Cortex of kidney (tissue), 1 donor: Measurements from ENCODE around the gene ATG10.

Source experiments
- DNase-seq: peaks from one replicate; lab custom pipeline; 2025; lab: John Stamatoyannopoulos, UW

The ATG10 gene

DNA sequence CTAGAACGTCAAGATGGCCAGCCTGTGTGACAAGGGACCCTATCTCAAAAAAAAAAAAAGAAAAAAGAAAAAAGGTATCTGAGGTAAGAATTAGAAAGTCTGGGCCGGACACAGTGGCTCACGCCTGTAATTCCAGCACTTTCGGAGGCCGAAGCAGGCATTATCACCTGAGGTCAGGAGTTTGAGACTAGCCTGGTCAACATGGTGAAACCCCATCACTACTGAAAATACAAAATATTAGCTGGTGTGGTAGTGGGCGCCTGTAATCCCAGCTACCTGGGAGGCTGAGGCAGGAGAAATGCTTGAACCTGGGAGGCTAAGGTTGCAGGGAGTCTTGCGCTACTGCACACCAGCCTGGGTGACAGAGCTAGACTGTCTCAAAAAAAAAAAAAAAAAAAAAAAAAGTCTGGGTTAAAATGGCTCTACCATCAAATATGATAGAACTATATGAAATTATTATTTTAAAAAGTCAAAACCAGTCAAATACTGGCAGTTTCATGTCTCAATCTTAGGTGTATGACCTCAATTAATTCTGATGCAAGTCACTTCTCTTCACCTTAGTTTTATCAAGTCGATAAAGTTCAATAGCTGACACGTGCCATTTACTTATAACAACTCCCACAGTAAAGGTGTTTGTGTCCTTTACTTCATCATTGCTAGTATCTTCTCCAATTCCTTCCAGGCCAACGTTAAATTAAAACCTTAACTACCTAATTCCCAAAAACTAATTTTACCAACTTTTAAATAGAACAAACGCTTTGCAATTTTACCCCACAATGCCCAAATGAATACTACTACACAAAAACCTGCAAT, 305.2 kb downstream of the ATG10 start:
- DNase-seq, result no peak

DNA sequence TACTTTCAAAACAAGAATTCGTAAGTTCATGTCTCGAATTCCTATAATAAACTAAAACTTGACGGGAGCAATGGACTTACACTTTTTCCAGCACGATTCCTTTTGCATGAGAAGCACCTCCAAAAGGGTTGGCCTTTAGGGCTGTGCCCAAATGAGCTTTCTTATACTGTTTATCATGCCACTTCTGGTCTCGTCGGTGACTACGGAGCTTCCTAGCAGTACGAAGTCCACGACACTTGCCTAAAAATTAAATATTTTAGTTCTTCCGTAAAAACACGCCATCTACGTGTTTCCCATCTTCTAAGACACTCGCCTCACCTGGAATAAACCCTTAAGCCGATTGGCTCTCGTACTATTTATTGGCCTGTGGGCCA, 305.8 kb downstream of the ATG10 start:
- DNase-seq, result no peak

DNA sequence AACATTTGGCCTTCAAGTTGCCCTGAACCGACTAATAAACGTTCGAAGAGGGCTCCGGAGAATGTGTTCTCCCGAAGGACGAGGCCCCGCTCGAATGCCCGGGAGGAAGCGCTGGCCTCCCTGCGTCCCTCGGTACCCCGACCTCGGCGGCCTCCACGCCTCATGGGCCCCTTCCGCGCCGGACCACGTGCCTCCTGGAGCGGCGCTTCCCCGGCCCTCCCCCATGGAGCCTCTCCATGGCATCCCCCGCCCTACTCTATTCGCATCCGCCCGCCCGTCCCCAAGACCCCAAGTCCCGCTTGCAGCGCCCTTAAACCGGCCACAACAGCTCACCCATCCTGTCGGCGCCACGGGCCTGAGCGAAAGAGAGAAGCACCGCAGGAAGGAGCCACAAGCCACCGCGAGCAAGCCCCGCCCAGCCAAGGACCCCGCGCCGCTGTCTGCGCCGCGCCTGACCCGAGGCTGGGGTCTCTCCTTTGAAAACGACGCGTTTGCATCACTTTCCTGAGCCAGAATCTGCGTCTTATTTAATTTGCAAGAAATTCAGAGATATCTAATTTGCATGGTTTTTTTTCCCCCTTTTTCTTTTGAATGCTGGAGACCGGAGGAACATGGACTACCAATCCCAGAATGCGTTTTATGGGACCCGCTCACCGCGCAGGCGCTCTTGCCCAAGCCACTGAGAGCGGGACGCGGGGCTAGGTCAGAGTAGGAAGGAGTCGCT, 306.3 kb downstream of the ATG10 start, which contains the start of gene RPS23:
Gene RPS23, minus strand, starts transcription at position 368 of the 724 bp plus-strand sequence. Its CDS starts 31 bp downstream, at position 337.
- no peak for DNase-seq

DNA sequence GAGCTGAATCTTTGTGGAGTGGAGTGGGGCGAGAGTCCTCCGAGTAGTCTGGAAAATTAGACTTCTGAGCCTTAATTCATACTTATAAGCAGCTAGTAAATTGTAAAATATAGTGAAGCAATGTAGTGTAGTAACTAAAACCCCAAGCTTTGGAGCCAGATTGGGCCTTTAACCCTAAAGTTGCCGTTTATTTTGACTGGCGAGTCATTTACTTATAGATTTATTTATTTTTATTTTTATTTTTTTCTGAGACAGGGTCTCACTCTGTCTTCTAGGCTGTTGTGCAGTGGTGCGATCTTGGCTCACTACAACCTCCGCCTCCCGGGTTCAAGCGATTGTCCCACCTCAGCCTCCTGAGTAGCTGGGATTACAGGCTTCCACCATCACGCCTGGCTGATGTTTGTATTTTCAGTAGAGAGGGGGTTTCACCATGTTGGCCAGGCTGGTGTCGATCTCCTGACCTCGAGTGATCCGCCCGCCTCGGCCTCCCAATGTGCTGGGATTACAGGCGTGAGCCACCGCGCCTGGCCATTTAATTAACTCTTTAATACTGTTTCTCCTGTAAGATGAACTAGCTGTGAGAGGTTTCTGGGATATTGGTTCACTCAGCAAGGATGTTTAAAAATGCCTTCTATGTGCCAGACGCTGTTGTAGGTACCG, 307.0 kb downstream of the ATG10 start:
- DNase-seq, result no peak

DNA sequence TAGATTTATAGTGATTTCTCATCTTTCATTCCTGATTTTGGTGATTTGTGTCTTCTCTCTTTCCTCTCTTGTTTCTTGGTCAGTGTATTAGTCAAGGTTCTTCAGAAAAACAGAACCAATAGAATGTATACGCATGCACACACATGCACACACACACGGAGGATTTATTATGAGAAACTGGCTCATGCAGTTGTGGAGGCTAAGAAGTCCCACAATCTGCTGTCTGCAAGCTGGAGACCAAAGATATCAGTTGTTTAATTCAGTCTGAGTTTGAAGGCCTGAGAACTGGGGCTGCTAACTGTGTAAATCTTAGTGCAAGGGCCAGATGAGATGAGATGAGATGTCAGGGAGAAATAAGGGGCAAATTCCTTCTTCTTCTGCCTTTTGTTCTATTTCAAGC, 312.1 kb downstream of the ATG10 start:
- DNase-seq, result no peak

DNA sequence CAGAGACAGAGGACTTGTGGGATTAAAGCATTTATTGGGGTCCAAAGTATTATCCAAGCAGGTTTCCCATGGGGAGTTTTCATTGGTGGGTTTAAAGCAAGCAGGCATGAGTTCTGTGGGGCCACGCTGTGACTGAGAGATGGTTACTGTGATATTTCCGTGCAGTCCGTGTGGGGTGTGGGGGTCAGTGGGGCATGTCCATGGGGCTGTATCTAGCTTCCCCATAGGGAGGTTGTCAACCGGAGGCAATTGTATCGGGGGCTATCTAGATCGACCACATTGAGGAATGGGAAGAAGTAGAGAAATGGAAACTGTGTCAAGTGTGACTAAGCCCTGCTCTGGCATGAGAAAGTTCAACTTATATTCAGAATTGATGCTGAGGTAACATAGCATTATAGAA, 313.4 kb downstream of the ATG10 start:
- DNase-seq, result no peak

DNA sequence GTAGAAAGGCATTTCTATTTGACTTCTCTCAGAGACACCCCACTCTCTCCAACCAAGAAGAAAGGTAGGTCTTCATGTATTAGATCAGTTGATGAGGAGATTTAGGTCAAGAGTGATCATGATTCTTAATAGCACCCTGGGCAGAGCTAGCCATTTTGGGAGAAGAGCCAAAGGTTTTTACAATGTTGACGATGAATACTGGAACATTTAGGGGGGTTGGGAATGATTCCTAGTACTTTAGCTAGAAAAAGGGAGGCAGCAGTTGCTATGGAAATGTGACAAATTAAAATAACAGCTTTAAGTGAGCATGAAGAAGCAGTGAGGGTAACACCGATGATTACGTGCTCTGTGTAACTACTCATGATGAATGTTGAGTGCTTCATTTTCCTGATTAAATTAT, 315.8 kb downstream of the ATG10 start:
- no peak for DNase-seq

DNA sequence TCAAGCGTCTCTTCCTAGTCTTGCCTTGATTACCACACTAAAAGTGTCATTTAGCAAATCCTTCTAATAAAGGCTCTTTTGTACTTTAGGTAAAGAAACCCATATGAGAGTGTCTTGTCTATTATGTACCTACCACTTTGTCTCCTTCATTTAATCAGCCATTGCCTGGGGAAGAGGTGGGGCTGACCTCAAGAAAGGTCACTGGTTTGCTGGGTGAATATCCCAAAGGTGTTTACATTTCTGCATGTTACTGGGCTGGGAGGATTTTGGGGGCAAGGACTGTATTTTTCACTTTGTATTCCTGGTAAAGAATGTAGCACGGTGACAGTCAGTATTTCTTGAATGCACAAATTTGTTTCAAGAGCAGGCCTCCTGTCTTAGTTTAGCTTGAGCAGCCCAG, 318.2 kb downstream of the ATG10 start:
- DNase-seq, result no peak

DNA sequence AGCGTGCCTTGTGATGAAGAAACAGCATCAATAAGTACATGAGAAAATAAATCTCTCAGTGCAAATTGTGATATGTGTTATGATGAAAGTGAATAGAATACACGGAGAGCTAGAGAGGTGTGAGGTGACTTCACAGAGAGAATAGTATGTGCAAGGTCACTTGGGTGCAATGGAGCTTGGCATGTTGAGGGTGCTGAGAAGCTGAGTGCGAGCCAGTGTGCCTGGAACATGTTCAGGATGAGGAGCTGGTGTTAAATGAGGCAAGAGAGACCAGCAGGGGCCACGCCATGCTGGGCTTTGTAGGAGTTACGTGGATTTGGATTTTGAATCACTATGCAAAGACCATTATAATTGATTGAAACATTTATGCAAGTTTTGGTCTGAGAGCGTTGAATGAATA, 319.1 kb downstream of the ATG10 start:
- no peak for DNase-seq

DNA sequence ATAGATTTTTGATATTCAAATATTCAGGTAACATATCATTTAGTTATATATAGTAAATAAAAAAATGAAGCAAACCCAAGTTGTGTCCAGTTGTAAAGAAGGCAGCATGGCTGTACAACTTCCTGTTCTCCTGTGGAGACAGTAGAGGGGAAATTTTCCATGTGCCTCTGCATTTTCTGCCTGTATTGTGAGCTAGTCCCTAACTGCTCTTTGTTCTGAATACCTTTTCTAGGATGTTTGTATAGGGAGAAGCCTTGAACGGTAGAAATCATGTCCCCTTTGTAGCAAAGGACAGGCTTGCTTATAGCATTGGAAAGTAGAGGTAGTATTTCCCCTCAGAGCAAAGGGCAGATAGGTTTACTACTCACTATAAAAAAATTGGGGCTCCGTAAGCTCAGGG, 319.6 kb downstream of the ATG10 start:
- DNase-seq, result no peak

DNA sequence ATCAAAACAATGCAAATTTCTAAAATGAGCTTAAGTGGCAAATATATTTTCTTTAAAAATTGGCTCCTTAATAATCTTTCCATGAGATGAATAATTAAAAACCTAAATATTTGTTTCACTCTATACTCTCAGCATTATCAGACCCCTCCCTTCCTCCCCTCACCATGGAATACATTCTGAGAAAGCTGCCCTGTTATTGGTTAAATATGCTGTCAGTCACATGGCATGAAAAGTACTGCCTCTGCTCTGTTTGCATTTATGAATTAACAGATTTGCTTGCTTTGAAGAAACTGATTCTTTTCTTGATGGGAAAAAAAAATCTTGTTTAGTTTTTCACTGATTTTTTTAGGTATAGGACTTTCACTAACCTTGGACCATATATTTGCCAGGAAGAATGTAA, 323.3 kb downstream of the ATG10 start:
- DNase-seq, result no peak

DNA sequence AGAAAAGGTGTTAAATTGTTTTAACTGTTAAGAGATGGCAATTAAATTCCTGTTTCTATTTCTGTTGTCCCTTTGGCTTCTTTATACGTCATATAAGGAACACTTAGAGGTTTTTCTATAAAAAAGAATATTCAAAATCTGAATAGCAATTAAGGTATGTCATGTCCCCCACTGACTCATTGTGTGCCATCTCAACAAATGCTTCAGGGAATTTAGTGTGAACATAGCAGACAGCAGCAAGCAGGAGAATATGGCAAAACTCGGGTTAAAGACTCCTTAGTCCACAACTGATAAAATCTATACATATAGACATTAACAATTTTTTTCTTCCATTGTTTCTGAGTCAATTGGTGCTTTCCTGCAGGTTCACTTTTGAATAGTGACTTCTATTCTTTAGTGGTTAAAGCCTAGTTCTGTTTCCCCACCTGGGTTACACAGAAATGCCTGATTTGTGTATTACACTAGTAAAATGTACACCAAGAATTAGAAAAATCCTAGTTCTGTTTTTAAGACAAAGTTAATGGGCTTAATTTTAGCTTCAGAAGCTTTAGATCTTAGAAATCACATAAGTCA, 324.2 kb downstream of the ATG10 start:
- no peak for DNase-seq

DNA sequence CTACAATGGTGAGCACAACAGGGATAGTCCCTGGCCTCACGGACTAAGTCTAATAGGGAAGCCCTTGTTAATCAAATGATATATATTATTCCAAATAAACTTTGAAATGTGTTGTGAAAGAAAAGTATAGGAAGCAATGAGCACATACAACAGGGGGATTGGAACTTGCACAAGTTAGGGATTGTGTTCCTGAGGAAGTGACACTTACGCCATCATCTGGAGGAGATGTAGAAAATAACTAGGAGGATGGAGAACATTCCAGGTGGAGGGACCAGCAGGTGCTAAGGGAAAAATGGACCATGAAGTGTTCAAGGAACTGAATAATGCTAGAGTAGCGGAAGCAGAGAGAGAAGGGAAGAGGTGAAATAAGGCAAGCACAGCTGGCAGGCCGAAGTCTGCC, 325.1 kb downstream of the ATG10 start:
- DNase-seq, result no peak

DNA sequence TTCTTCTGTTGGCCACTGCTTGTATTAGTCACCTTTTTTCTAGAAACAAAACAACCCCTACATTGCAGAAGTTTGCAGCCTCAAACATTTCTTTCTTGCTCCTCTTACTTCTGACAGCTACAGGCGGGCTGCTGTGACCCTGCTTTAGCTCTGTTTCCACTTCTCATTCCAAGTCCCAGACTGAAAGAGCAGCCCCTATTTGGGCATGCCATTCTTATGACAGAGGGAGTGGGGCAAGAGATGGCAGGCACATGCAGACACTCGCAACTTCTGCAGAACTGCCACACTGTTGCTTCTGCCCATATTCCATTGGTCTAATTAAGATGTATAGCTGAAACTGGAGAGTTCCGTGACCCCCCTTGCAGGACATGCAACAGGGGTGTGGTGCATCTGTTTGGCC, 325.9 kb downstream of the ATG10 start:
- no peak for DNase-seq

DNA sequence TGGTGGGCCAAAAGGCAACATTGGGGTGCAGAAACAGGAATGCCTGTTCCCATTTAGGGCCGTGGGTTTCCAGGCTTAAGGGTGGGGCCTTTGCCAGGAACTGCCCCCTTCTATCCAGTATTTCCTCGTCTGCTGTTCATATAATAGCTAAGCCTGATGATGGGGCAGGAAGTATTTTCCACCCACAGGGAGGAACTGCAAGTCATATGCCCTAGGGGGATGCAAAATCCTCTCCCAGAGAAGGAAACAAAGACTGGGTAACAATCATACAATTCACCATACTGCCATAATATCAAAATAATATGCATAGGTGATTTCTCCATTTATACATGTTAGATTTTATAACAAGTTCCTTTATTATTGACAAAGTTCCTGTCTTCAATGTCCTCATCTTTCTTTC, 326.8 kb downstream of the ATG10 start:
- DNase-seq, result no peak

DNA sequence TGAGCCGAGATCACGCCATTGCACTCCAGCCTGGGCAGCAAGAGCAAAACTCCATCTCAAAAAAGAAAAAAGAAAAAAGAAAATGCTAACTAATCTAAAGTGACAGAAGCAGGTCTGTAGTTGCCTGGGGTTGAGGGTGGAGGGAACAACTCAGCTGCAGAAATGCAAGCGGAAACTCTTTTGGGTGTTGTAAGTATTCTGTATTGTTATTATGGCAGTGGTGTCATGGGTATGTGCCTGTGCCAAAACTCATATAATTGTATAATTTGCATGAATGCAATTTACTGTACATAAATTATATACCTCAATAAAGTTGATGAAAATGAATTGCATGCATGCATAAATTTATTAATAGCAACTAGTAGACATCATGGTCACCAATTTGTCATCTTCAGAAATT, 329.4 kb downstream of the ATG10 start:
- no peak for DNase-seq
